Subcutaneous adipose tissue (tissue), 4 donors: Measurements from ENCODE around the gene ADGRG7. TPM values are rescaled to one million over a fixed set of nuclear protein-coding genes. Genes with fewer than 3 reads are reported as not detected.

Experiments used
- total RNA-seq, 4 donors: library from RNA; depleted of rRNA; stranded (reverse); fragments of >200 nt; gene quantifications; one replicate each; pipeline ENCODE4 v1.1.0, GENCODE V29; 2016
- TF ChIP-seq, protein P1 (sequence below): fragments of 450-650 bp; IDR thresholded peaks from one replicate; pipeline ENCODE4 v1.5.1; 2016; ENCODE audit warnings: low read depth, mild to moderate bottlenecking, control low read depth, antibody characterized with exemption, moderate library complexity

Gene ADGRG7
- total RNA-seq, 4 donors from 2014 or later: not detected

DNA sequence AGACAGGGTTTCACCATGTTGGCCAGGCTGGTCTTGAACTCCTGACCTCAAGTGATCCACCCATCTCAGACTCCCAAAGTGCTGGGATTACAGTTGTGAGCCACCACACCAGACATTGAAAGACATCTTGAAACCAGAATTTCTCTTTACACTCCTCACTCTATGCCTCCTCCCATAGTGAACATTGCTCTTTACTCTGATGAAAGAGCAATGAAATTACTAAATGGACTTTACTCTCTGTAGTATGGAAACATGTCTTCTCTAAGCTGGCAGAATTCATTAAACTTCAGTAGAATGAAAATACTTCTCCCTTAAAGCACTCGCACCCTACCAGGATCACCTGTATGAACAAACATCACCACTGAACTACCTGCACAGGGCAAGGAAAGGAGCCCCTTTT is 72.1 kb downstream of the ADGRG7 start:
- TF ChIP-seq, protein P1, sequence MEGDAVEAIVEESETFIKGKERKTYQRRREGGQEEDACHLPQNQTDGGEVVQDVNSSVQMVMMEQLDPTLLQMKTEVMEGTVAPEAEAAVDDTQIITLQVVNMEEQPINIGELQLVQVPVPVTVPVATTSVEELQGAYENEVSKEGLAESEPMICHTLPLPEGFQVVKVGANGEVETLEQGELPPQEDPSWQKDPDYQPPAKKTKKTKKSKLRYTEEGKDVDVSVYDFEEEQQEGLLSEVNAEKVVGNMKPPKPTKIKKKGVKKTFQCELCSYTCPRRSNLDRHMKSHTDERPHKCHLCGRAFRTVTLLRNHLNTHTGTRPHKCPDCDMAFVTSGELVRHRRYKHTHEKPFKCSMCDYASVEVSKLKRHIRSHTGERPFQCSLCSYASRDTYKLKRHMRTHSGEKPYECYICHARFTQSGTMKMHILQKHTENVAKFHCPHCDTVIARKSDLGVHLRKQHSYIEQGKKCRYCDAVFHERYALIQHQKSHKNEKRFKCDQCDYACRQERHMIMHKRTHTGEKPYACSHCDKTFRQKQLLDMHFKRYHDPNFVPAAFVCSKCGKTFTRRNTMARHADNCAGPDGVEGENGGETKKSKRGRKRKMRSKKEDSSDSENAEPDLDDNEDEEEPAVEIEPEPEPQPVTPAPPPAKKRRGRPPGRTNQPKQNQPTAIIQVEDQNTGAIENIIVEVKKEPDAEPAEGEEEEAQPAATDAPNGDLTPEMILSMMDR: no peak

DNA sequence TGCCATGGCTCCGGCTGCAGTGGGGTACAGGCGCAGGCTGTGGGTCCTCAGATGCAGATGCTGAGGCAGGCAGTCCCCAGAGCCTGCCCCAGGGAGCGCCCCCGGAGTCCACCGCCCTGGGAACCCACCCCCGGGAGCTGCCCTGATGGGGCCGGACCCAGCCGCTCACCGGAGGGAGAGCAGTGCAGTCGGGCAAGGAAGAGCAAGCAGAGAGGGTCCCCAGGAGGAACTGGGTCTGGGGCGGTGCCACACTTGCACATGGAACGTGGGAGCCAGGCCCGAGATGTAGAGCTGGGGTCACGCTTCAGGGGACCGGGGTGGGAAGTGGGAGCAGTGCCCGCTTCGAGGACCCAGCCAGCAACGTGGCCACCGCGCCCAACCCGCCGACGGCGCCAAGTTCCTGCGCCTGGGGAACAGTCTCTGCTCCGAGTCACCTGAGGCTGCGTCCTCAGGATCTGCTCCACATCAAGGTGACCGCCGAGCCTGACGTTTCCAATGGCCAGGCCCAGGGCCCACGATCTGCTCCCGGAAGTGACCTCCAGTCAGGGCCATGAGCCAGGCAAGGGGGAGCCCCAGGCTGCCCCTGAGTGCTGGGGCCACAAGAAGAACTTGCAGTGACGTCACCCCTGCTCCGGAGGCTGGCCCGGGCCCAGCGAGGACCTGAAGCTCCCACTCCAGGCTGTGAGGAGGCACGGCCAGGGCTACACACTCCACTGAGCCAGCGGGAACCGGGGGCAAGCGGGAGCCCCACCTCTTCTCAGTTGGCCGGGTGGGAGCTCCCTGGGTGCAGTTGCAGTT is 72.9 kb downstream of the ADGRG7 start:
- TF ChIP-seq, protein P1: no peak

DNA sequence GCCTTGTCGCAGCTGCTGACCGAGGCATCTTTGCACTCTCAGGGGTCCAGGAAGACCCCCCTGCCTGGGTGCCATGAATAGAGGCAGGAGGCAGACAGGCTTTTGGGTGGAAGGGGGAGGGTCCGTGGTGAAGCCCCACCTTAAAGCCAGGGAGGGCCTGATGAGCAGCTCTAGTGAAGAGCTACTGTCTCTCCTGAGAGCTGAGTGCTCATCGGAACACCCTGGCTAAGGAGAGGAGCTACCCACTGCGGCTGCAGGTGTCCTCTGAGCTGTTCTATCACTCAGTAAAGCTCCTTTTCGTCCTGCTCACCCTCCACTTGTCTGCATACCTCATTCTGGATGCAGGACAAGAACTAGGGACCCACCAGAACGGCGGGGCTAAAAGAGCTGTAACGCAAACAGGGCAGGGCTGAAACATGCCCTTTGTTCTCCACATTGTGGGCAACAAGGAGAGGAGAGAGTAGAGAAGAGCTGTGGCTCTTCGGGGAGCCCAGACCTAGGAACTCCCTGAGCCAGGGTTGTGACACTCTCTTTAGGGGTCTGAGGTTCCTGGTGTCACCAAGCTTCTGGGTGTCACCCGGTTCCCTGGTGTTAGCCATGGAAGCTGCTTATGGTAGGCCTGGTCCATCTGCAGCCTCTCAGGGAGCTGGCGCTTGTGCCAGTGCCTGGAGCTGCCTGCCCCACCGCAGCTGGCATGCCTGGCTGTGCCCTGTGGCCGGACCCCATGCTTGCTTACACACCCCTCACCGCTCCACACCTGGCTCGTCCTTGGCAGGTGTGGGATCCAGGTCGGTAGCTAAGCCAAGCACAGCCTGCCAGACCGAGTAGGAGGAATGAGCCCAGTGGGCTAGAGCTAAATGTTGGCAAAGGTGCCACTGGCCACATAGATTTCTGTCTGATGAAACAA is 73.7 kb downstream of the ADGRG7 start:
- TF ChIP-seq, protein P1: no peak

DNA sequence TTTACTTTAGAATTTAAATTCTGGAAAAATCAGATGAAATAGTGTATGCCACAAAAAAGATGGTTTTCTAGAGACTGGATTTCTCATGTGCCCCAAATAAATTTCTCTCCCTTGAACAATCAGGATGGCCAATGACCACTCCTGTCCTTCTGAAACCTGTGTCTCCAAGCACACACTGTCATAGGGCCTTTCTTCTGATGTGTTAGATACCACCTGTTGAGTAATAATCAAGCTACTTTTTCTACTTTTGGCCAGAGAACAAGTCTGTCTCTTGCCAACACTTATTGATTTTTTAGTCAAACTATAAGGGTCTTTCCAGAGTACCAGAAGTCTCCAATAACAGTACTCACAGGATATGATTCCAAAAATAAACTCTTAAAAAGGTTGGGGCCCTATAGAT is 83.8 kb downstream of the ADGRG7 start:
- TF ChIP-seq, protein P1: no peak

DNA sequence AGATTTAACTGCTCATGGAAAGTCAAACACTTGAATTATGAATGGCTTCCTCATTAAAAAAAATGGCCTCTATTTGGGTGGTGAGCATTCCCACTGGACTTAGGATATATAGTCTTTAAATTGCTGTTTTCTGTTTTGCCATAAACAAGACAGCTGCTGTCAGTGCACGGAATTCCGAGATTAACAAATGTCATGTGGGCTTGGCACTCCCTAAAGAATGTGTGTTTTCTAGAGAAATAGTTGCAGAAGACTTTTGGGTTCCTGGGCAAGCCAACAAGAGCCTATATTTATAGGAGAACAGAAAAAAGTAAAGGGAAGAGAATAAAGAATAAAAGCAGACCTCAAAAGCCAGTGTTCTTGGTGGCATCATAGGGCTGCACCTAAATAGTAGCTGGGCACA is 86.3 kb downstream of the ADGRG7 start:
- TF ChIP-seq, protein P1: no peak

DNA sequence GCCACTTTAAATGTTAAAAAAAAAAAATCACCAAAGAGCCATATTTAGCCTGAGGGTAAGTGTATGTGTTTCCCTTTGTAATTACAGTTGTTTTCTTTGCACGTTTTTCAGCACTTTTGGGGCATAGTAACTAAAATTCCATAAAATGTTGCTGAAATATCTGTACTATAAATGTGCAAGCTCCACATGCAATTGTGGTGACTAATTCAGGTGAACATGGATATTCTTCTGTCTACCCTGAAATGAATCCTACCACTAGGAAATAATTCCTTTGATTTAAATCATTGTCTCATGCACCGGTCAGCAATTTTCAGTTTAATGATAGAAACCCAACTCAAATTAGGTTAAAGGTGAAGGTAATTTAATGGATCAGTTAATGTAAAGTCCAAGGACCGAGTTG is 86.8 kb downstream of the ADGRG7 start:
- TF ChIP-seq, protein P1: no peak

DNA sequence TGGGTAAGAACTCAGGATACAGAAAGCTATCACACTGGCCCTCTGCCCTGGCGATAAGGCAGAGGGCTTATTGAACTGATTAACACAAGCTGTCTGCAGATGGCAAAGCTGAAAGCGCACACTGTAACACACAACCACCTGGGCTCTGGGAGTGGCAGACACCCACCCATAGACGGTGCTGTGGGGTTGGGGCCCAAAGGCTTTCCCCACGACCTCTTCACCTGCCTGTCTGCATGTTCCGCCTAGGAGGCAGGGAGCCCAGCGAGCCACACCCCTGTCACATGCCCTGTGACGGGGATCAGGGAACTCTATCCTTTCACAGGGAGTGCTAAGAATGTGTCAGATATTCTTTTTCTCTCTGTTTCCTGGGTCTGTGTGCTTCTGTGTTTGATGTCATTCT is 87.8 kb downstream of the ADGRG7 start:
- TF ChIP-seq, protein P1: no peak
